Measurements from ENCODE around the gene RPL28.
A peak's percentile ranks its signal among the peaks of the same experiment; 100 is the strongest.

RPL28 gene

GRCh38 chr19:55353803-55354697 lies 31.7 kb upstream of the RPL28 start:
- DNase-seq, result peak; percentile 55

GRCh38 chr19:55354698-55355212 lies 31.0 kb upstream of the RPL28 start, which contains the start of gene COX6B2:
Gene COX6B2 (minus strand): TSS chr19:55354719. CDS start chr19:55354521, 198 bp downstream.
- no peak for DNase-seq

- DNase-seq, result no peak
Measured at GRCh38 chr19:55355213-55355821, 30.4 kb upstream of the RPL28 start.

- DNase-seq, result no peak
Measured at GRCh38 chr19:55358493-55358892, 27.2 kb upstream of the RPL28 start.

GRCh38 chr19:55358943-55359908 lies 26.5 kb upstream of the RPL28 start:
- DNase-seq, result no peak

GRCh38 chr19:55360902-55361301 lies 24.8 kb upstream of the RPL28 start:
- no peak for DNase-seq

GRCh38 chr19:55362174-55362989 lies 23.4 kb upstream of the RPL28 start:
- no peak for DNase-seq

- no peak for DNase-seq
Measured at GRCh38 chr19:55362990-55363716, 22.6 kb upstream of the RPL28 start, which contains the start of gene GARIN5B. Gene GARIN5B (minus strand): TSS chr19:55363260. CDS start chr19:55363066, 194 bp downstream.

GRCh38 chr19:55365245-55365644 lies 20.5 kb upstream of the RPL28 start:
- no peak for DNase-seq

GRCh38 chr19:55365964-55366363 lies 19.8 kb upstream of the RPL28 start:
- no peak for DNase-seq

GRCh38 chr19:55366790-55367189 lies 18.9 kb upstream of the RPL28 start:
- no peak for DNase-seq

GRCh38 chr19:55368106-55368505 lies 17.6 kb upstream of the RPL28 start:
- DNase-seq, result no peak

GRCh38 chr19:55368701-55369563 lies 16.8 kb upstream of the RPL28 start:
- no peak for DNase-seq

- DNase-seq, result no peak
Measured at GRCh38 chr19:55369653-55370304, 16.0 kb upstream of the RPL28 start.

- no peak for DNase-seq
Measured at GRCh38 chr19:55370305-55370988, 15.3 kb upstream of the RPL28 start, which contains the start of gene IL11. Gene IL11 (minus strand): TSS chr19:55370463. CDS start chr19:55370310, 153 bp downstream.

GRCh38 chr19:55372316-55373081 lies 13.2 kb upstream of the RPL28 start:
- no peak for DNase-seq

- no peak for DNase-seq
Measured at GRCh38 chr19:55373306-55373992, 12.3 kb upstream of the RPL28 start.
